HG03460 (cell line): ENCODE measurements around the gene SLC4A3.
"Not testable (repeated sequence)": the region's sequence is repeated elsewhere in the genome, so short reads cannot be mapped to it uniquely, and the experiment has no call there.

Source experiments
- ATAC-seq: cut with Tn5 transposase; IDR thresholded peaks from one replicate; pipeline ENCODE4 v1.9.1; 2021; ENCODE audit not compliant: unreplicated experiment

SLC4A3 gene

DNA sequence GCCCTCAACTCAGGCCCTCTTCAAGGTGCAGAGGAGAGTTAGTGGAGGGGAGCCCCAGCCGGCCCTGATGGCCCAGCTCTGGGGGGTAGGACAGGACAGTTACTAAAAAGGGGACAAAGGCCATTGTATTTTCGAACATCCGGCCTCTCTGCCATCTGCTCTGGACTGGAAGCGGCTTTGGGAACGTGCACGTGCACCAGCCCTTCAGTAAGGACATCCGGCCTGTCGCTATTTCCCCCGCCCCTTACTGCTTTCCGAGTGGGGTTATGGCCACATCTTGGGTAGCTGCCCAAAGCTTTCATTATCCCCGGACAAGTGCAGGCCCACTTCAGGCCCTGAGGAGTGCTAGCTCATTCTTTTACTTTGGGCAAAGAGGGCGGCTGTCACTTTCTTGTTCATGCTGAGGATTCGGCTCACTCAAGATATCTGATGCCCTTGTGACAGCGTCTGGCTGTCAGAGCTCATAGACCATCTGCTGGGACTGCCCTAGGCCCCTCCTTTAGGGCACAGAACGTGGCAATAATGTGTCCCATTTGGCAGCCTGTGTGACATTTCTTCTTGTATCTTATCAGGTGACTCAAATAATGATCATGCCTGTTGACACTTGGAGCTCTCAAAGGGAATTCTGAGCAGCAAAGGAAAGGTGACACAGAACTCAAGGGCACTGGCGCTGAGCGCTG is 17.5 kb downstream of the SLC4A3 start:
- no peak for ATAC-seq

GRCh38 chr2:219645631-219646527 is 18.4 kb downstream of the SLC4A3 start:
- ATAC-seq = no peak

- ATAC-seq = no peak
These were observed 20.7 kb downstream of the SLC4A3 start for GRCh38 chr2:219648176-219648575.

DNA sequence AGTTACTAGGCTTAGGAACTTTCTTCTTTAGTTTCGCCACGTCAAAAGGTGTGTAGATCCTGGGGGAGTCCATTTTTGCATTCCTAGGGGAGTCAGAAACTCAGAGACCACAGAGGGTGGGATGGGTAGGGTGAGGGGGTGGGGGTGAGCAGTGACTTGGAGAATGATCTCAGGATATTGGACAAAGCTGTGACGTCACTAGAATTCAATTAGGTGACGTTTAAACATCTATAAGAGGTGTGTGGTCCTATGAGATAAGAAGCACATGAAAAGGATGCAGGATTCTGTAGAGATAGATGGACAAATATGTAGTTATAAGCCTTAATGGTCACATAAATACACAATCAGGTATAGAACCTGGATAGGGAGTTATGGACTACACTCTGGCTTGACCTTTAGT is 21.5 kb downstream of the SLC4A3 start:
- ATAC-seq = no peak

GRCh38 chr2:219650426-219651248 is 23.2 kb downstream of the SLC4A3 start:
- no peak for ATAC-seq

DNA sequence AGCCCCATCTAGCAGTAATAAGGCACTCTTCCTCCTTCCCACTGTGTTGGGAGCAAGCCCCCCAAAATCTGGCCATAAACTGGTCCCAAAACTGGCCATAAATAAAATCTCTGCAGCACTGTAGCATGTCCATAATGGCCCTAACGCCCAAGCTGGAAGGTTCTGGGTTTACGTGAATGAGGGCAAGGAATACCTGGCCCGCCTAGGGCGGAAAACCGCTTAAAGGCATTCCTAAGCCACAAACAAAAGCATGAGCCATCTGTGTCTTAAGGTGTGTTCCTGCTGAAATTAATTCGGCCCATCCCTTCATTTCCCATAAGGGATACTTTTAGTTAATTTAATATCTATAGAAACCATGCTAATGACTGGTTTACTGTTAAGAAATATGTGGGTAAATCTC is 24.2 kb downstream of the SLC4A3 start:
- not testable (repeated sequence) for ATAC-seq

- ATAC-seq = no peak
These were observed 29.1 kb downstream of the SLC4A3 start for GRCh38 chr2:219656526-219656925.

DNA sequence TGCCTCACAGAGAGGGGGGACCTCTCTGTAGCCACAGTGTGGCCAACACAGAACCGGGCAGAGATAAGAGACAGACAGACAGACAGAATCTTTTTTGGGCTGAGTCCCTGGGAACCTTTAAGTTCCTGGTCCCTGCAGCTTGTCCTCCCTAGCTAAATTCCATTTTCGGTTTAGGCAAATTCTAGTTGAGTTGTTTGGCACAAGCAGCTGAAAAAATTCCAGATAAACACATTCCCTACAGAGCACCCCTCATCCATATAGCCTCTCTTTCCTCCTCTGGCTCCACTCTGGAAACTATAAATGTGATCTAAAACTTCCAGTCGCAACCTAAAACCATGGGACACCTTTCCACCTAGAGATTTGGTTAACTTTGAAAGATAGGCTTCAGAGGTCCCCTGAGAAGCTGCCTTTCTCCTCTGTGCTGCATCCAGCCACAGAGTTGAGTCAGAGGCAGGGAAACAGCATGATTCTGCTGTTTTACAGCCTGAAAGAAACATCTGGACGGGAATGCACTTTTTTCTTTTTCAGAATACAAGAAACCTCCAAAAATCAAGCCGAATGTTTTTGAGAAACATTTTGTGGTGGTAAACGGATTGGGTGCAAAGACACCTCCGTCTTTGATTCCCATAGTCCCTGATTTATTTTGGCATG is 30.9 kb downstream of the SLC4A3 start:
- ATAC-seq = no peak

DNA sequence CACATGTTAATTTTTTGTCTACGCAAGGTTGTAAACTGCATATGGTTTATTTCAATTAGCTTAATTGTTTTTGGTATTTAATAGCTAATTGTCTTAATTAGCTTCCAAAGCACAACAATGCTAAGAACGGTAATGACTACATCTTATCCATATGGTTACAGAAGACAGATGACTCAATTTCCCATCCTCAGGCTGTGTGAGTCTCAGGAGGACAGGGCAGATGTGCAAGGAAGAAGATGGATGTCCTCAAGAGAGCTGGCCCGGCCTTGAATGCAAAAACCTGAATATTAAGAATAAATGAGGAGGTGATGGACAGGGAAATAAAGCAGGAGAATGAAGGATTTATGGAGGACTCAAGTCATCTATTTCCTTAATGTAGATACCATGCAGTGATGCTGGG is 31.4 kb downstream of the SLC4A3 start:
- no peak for ATAC-seq

GRCh38 chr2:219661197-219661954 is 33.9 kb downstream of the SLC4A3 start:
- peak; percentile 95 for ATAC-seq

GRCh38 chr2:219661955-219662395 is 34.5 kb downstream of the SLC4A3 start:
- ATAC-seq = no peak

GRCh38 chr2:219662566-219662965 is 35.1 kb downstream of the SLC4A3 start:
- ATAC-seq = no peak

DNA sequence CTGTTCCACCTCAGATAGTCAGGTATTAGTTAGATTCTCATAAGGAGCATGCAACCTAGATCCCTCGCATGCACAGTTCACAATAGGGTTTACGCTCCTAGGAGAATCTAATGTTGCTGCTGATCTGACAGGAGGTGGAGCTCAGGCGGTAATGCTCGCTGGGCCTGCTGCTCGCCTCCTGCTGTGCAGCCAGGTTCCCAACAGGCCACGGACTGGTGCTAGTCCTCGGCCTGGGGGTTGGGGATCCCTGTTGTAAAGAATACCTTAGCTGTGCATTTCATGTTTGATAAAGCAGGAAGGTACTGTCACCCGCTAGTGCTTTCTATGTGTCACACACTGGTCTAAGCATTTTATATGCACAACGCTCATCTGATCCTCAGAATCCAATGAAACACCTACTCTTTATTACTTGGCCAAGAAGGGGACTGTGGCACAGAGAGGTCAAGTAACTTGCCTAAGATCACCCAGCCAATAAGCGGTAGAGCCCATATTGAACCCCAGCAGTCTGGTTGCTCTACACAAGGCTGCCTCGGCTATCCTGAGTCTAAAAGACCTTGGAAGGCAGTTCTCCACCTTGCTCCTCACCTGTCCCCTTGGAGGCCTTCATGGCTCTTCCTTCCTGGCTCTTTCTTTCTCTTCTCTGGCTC is 35.8 kb downstream of the SLC4A3 start:
- no peak for ATAC-seq

- ATAC-seq = no peak
These were observed 36.6 kb downstream of the SLC4A3 start for GRCh38 chr2:219664041-219664440.

DNA sequence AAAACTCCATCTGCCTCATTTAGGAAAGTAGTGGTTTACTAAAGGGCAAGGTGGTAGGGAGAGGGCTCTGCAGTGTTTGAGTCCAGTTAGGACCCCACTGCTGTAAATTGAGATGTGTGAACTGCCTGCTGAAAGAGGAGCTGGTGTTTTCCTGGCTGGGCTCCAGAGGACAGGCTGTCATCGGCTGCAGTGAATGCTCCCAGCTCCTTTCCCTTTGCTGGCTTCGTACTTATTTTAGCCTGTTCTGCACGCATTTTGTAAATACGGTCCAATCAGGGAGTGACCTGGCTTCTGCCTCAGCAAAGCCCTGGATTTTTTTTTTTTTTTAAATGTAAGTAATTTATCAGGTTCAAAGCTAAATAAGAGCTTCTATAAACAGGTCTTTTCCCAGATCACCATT is 37.5 kb downstream of the SLC4A3 start:
- ATAC-seq = no peak

- ATAC-seq = no peak
These were observed 38.5 kb downstream of the SLC4A3 start for GRCh38 chr2:219665926-219666325.

- ATAC-seq = no peak
These were observed 40.9 kb downstream of the SLC4A3 start for GRCh38 chr2:219668316-219668715.

DNA sequence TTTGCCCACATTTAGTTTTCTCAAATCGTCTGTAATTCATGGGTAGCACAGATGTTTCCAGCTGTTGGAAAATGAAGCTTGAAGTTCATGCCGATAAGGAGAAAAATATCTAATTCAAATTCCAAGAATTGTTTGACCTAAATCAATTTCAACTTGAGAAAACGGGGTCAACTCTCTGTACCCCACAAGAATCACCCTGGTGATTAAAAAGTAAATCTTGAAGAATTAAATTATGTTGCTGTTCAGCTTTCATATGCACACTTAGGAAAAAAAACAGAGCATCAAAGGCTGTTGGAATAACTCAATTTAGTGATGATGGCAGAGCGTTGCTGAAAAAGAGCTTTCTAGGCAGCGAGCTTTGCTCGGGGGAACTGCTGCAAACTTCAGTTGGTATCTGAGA is 43.0 kb downstream of the SLC4A3 start:
- ATAC-seq = no peak

- ATAC-seq = no peak
These were observed 43.8 kb downstream of the SLC4A3 start for GRCh38 chr2:219671279-219671678.

GRCh38 chr2:219672406-219672805 is 45.0 kb downstream of the SLC4A3 start:
- no peak for ATAC-seq
